Motor neuron (in vitro differentiated cells): ENCODE data around the gene RPS6KB2. TPM values are rescaled to one million over a fixed set of nuclear protein-coding genes. Genes with fewer than 3 reads are reported as not detected.
"Not testable (repeated sequence)": the region's sequence is repeated elsewhere in the genome, so short reads cannot be mapped to it uniquely, and the experiment has no call there.

Experiments used
- ATAC-seq, 8 experiments: fragments of 200-7000 bp; cut with Tn5 transposase; replicated peaks in 6 of 8; 2 replicates each; pipeline ENCODE4 v1.8.0; 2021; ENCODE audit warnings: mild to moderate bottlenecking in 8 of 8, moderate library complexity in 8 of 8
- H3K27ac ChIP-seq, 2 donors: fragments of 250-450 bp; sonication (Bioruptor Pico); 2 replicates each; pipeline ENCODE4 v1.9.0; 2021; ENCODE audit warnings: antibody characterized with exemption in 2 of 2, mild to moderate bottlenecking in 2 of 2, moderate library complexity in 1 of 2
- H3K4me1 ChIP-seq, 2 donors: fragments of 250-450 bp; sonication (Bioruptor Pico); replicated peaks in 1 of 2; 2 replicates each; pipeline ENCODE4 v1.6.1; 2021; ENCODE audit warnings: antibody characterized with exemption in 2 of 2, mild to moderate bottlenecking in 2 of 2, moderate library complexity in 1 of 2
- H3K4me3 ChIP-seq, 5 donors: fragments of 250-450 bp; sonication (Bioruptor Pico); 2 replicates each; pipeline ENCODE4 v1.9.0; 2021; ENCODE audit warnings: antibody characterized with exemption in 5 of 5, mild to moderate bottlenecking in 5 of 5, moderate library complexity in 4 of 5
- WGBS, 10 experiments: fragments of 450-650 bp; shearing (Covaris generic); methylation state at CpG; one replicate each; pipeline ENCODE4 v1.0.0; 2022; 5-methylcytosine and 5-hydroxymethylcytosine counted together
- in situ Hi-C, 9 experiments: fragments of 400-800 bp; cut with MboI; loops; one replicate each; pipeline ENCODE4 v1.15.0; 2021; ENCODE audit warnings: low sequenced_read_pairs in 9 of 9, low pct_unique_long_range_greater_than_20kb in 2 of 9; ENCODE audit not compliant: unreplicated experiment in 9 of 9
- total RNA-seq, 8 experiments: library from RNA; unstranded; fragments of 300-600 nt; gene quantifications; 2 replicates each; pipeline versions ENCODE4 v1.2.3 to v1.2.4, GENCODE V29; 2022

The RPS6KB2 gene
- total RNA-seq, 8 experiments from 2014 or later = 21.8 to 48.3 (median 30.6) TPM

DNA sequence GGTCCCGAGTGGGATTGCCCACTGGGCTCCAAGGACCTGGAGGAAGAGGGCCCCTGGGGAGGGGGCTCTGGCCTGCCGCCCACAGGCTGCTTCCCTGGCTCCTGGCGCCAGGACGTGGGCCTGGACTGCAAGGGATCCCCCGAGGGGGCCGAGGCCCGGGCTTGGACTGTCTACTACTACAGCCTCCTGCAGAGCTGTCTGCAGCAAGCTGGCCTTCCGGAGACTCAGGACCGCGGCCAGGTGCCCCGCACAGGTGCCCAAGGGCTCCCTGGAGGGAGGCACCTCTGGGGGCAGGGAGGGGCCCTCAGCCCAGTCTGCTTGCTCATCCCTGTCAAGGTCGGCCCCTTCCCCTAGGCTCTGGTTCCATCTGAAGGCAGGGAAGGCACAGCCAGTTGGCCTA lies 10.9 kb upstream of the RPS6KB2 start:
- no peak for ATAC-seq
- in situ Hi-C loops = no loop called here
- Histone ChIP-seq H3K4me3 (no peak overlapping the region), H3K27ac (no peak overlapping the region), H3K4me1 (peaks cover 5 to 6% of the 10 kb centered on the region in 2 donors)
- WGBS, 10 experiments = 89 to 100% (median 90%) methylated on average over 2 to 5 of the region's 12 CpGs; no CpG with 5 or more reads in 7 of the 10 experiments

DNA sequence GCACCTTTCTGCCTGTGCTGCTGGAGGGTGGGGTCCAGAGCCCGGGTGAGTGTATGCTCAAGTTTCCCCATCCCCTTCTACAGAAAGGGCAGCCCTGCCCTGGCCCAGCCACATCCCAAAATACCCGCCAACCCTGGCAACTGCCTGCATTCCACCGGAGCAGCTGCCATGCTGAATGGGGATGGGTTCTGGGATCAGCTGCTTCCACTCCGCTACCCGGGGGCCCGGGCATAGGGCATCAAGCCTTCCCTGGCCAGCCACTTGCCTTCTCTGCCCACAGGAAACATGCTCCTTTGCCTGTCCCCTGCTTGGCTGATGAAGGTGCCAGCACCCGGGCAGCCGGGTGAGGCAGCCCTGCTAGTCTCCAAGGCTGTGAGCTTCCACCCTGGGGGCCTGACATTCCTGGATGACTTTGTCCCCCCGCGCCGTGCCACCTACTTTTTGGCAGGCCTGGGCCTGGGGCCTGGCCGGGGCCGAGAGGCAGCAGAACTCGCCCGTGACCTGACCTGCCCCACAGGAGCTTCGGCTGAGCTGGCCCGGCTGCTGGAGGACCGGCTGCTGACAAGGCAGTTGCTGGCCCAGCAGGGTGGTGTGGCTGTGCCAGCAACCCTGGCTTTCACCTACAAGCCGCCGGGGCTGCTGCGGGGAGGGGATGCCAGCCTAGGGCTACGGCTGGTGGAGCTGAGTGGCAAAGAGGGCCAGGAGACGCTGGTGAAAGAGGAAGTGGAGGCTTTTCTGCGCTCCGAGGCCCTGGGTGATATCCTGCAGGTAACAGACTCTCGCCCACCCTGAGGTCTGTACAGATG lies 9.6 kb upstream of the RPS6KB2 start:
- Histone ChIP-seq H3K4me1 (peaks cover 5 to 6% of the 10 kb centered on the region in 2 donors), H3K4me3 (no peak overlapping the region), H3K27ac (no peak overlapping the region)
- ATAC-seq = no peak
- WGBS, 10 experiments = 83 to 95% (median 91%) methylated on average over 2 to 7 of the region's 26 CpGs; no CpG with 5 or more reads in 6 of the 10 experiments
- in situ Hi-C loops = no loop called here

DNA sequence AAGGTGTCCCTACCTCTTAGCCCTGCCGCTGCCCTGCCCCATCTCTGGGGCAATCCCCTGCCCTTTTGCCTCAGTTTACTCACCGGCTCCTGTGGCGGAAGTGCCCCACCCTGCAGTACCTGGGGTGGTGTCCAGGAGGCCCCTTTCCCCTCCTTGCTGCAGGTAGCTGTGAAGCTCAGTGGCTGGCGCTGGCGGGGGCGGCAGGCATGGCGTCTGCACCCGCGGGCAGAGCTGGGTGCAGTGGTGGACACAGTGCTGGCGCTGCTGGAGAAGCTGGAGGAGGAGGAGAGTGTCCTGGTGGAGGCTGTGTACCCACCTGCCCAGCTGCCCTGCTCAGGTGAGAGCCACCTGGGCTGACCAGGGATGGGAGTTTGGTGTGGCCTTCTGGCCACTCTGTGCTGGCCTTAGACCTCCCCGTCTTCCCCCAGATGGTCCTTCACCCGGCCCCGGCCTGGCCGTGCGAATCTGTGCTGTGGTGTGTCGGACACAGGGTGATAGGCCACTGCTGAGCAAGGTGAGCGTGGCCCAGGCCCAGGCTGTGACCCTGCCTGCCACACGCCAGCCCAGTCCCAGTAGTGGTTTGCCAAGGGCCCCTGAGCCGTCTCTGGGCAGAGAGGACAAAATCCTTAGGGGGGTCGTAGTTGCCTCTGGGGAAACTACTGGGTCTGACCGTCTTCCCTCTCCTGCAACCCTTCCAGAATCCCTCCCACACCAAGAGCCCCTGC lies 8.8 kb upstream of the RPS6KB2 start:
- in situ Hi-C loops = no loop called here
- WGBS, 10 experiments = 100% methylated on average over 1 to 4 of the region's 21 CpGs; no CpG with 5 or more reads in 6 of the 10 experiments
- peaks cover 5 to 6% of the 10 kb centered on the region in 2 donors for H3K4me1 ChIP-seq
- H3K27ac ChIP-seq = no peak overlapping the region
- no peak for ATAC-seq
- no peak overlapping the region for H3K4me3 ChIP-seq

DNA sequence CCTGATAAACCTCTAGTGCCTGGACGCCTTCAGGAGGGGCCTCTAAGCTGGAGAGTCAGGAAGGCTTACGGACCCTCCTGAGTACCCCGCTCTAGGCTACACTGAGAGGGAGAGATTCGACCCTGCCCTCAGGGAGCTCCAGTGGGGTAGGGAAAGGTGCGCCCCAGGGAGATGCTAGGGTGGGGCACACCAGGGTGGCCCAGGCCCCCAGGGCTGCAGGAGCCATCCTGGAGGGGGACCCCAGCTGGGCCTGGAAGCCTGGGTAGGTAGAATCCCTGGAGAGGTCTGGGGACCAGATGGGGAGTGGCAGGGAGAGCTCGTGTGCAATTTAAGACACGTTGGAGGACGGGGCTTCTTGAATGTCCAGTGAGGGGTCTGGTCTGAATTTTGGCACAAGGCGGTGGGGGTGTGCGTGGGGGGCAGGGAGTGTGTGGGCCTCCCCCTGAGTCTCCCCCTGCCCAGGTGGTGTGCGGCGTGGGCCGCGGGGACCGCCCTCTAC lies 8.1 kb upstream of the RPS6KB2 start:
- no peak for ATAC-seq
- peak overlapping the region; percentile 34 to 48 (median 42) for H3K4me3 ChIP-seq
- 60 to 94% (median 86%) methylated on average over 1 to 3 of the region's 15 CpGs; no CpG with 5 or more reads in 6 of the 10 experiments for WGBS, 10 experiments
- peaks cover 5 to 6% of the 10 kb centered on the region in 2 donors for H3K4me1 ChIP-seq
- H3K27ac ChIP-seq = peak overlapping the region; percentile 49 to 64
- in situ Hi-C loops = no loop called here

DNA sequence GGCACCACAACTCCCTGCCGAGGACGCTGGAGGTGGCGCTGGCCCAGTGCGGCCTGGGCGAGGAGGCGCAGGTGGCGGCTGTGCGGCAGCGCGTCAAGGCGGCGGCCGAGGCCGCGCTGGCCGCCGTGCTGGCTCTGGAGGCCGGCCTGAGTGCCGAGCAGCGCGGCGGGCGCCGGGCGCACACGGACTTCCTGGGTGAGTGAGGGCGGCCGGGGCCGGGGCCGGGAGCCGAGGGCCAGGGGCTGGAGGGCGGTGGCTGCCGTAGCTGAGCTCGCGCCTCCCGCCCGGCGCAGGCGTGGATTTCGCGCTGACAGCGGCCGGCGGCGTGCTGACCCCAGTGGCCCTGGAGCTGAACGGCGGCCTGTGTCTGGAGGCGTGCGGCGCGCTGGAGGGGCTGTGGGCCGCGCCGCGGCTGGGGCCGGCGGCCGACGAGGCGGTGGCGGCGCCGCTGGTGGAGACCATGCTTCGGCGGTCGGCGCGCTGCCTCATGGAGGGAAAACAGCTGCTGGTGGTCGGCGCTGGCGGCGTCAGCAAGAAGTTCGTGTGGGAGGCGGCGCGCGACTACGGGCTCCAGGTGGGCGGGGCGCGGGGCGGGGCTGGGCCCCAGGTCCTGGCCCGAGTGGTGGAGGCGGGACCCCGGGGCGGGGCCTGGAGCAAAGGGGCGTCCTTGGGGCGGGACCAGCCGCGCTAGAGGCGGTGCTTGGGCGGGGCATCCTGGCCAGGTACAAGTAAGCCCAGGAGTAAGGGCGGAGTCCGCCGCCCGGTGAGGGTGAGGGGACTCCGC lies 7.5 kb upstream of the RPS6KB2 start:
- Histone ChIP-seq H3K4me1 (peaks cover 5 to 6% of the 10 kb centered on the region in 2 donors), H3K4me3 (peak overlapping the region; percentile 34 to 48 (median 42)), H3K27ac (peak overlapping the region; percentile 49 to 64)
- in situ Hi-C loops = no loop called here
- ATAC-seq = peak; percentile 82 to 94 (median 88)
- WGBS, 10 experiments = 0% methylated on average over 7 of the region's 97 CpGs; no CpG with 5 or more reads in 9 of the 10 experiments

DNA sequence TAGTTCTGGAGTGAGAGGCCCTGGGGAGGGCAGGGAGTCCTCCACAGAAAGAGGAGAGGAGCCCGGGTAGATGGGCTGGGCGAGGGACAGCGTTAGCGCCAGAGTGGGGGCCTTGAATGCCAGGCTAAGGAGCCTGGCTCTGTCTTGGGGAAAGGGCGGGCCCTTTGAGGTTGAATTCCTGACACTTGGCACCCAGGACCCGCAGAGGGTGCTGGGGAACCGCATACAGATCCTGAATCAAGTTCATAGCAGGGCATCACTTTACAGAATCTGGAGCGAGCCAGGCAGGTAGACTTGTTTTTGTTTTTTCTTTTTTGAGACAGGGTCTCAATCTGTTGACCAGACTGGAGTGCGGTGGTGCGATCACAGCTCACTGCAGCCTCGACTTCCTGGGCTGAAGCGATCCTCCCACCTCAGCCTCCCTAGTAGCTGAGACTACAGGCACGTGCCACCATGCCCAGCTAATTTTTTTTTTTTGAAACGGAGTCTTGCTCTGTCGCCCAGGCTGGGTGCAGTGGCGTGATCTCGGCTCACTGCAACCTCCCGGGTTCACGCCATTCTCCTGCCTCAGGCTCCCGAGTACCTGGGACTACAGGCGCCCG lies 6.8 kb upstream of the RPS6KB2 start:
- 7 to 100% (median 85%) methylated on average over 2 to 8 of the region's 22 CpGs; no CpG with 5 or more reads in 4 of the 10 experiments for WGBS, 10 experiments
- peak overlapping the region in 1 of 2 donors; percentile 6 for H3K27ac ChIP-seq
- H3K4me1 ChIP-seq = peaks cover 5 to 6% of the 10 kb centered on the region in 2 donors
- in situ Hi-C loops = no loop called here
- ATAC-seq = no peak
- peak overlapping the region; percentile 34 to 48 (median 42) for H3K4me3 ChIP-seq

DNA sequence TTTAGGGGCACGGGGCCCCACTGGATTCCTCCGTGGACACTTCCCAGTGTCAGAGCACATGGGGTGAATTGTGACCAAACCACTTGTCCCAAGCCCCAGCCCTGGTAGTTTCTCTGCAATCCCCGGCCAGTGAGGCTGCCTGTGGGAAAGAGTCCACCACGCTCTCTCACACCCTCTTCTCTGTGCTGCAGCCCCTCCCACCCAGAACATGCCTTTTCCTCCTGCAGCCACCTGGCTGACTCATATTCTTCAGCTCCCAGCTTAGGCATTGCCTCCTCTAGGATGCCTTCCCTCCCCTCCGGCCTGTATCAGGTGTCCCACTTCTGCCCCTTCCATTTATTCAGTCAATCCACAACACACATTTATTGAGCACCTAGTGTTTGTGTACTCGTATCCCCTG lies 5.4 kb upstream of the RPS6KB2 start:
- no peak for ATAC-seq
- in situ Hi-C loops = no loop called here
- no peak overlapping the region for H3K4me3 ChIP-seq
- 48 to 100% (median 74%) methylated on average over 1 to 5 of the region's 6 CpGs; no CpG with 5 or more reads in 5 of the 10 experiments for WGBS, 10 experiments
- no peak overlapping the region for H3K27ac ChIP-seq
- peaks cover 8 to 10% of the 10 kb centered on the region in 2 donors for H3K4me1 ChIP-seq

DNA sequence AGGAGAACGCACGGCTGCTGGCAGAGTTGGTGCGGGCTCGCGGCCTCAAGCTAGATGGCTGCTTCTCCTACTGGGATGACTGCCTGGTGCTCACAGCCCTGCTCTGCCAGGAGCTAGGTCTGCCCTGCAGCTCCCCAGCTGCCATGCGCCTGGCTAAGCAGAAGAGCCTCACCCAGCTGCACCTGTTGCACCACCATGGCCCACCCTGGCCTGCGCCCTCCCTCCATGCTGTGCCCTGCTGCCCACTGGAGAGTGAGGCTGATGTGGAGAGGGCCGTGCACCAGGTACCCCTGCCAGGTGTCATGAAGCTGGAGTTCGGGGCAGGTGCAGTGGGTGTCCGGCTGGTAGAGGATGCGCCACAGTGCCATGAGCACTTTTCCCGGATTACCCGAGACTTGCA lies 4.8 kb upstream of the RPS6KB2 start:
- in situ Hi-C loops = no loop called here
- ATAC-seq = no peak
- H3K4me1 ChIP-seq = peaks cover 8 to 10% of the 10 kb centered on the region in 2 donors
- no peak overlapping the region for H3K4me3 ChIP-seq
- no peak overlapping the region for H3K27ac ChIP-seq
- WGBS, 10 experiments = 90% methylated on average over 3 of the region's 13 CpGs; no CpG with 5 or more reads in 9 of the 10 experiments

DNA sequence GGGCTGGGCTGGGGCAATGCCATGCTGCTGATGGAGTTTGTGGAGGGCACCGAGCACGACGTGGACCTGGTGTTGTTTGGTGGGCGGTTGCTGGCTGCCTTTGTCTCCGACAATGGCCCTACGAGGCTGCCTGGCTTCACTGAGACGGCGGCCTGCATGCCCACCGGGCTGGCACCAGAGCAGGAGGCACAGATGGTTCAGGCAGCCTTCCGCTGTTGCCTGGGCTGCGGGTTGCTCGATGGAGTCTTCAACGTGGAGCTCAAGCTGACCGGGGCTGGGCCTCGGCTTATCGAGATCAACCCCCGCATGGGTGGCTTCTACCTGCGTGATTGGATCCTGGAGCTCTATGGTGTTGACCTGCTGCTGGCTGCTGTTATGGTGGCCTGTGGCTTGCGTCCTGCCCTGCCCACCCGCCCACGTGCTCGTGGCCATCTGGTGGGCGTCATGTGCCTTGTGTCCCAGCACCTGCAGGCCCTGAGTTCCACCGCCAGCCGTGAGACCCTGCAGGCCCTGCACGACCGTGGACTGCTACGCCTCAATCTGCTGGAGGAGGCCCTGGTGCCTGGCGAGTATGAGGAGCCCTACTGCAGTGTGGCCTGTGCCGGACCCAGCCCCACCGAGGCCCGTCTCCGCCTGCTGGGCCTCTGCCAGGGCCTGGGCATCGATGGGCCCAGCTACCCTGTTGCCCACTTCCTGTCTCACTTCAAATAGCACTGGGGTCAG lies 4.2 kb upstream of the RPS6KB2 start:
- in situ Hi-C loops = no loop called here
- Histone ChIP-seq H3K27ac (no peak overlapping the region), H3K4me1 (peaks cover 9 to 10% of the 10 kb centered on the region in 2 donors), H3K4me3 (no peak overlapping the region)
- no peak for ATAC-seq
- WGBS, 10 experiments = 30 to 94% (median 80%) methylated on average over 2 to 6 of the region's 34 CpGs; no CpG with 5 or more reads in 7 of the 10 experiments

DNA sequence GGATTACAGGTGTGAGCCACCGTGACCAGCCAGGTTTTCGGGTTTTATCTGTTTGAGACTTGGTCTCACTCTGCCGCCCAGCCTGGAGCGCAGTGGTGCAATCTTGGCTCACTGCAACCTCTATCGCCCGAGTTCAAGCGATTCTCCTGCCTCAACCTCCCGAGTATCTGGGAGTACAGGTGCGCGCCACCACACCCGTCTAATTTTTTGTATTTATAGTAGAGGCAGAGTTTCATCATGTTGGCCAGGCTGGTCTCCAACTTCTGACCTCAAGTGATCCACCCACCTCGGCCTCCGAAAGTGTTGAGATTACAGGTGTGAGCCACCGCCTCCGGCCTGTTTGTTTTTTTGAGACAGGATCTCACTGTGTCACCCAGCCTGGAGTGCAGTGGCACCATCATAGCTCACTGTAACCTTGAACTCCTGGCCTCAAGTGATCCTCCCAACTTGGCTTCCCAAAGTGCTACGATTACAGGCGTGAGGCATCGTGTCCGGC lies 882 bp upstream of the RPS6KB2 start:
- 25 to 100% (median 74%) methylated on average over 1 to 5 of the region's 19 CpGs; no CpG with 5 or more reads in 6 of the 10 experiments for WGBS, 10 experiments

DNA sequence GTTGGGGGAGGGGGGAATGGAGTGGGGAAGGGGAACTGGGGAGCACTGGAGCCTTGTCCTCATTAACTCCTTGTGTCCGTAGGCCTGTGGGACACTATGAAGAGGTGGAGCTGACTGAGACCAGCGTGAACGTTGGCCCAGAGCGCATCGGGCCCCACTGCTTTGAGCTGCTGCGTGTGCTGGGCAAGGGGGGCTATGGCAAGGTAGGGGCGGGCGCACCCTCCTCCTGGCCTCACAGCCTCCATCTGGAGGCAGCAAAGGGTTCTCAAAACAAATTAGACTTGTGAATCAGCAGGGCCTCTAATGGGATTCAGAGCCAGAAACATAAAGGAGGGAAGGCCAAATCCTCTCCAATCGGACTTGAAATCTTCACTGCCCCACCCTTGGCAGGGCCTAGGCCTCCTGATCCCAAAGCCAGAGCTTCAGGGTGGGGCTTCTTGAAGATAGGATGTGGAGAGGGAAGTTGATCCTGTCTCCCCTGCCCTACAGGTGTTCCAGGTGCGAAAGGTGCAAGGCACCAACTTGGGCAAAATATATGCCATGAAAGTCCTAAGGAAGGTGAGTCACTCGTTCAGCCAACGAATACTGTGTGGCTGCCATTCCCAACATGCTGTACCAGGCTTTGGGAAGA lies 859 bp downstream of the RPS6KB2 start:
- H3K4me1 ChIP-seq = peaks cover 9 to 10% of the 10 kb centered on the region in 2 donors
- H3K4me3 ChIP-seq = peak overlapping the region; percentile 70 to 99 (median 88)
- ATAC-seq = peak in 2 of 8 experiments; percentile 4 to 12
- WGBS, 10 experiments = 28 to 87% (median 63%) methylated on average over 1 to 7 of the region's 12 CpGs; no CpG with 5 or more reads in 2 of the 10 experiments
- in situ Hi-C loops = no loop called here
- peak overlapping the region; percentile 85 to 89 for H3K27ac ChIP-seq

More for the DNA sequence above, 882 bp upstream of the RPS6KB2 start:
- ATAC-seq, H3K27ac ChIP-seq, in situ Hi-C loops, H3K4me1 ChIP-seq: not testable (repeated sequence)
- H3K4me3 ChIP-seq = peak overlapping the region; percentile 70 to 99 (median 88)
